Testis (tissue), 5 donors: Measurements from ENCODE around the gene MRPS24. TPM values are rescaled to one million over a fixed set of nuclear protein-coding genes. Genes with fewer than 3 reads are reported as not detected.
A peak's percentile ranks its signal among the peaks of the same experiment; 100 is the strongest.

Experiments
- DNase-seq: peaks from one replicate; pipeline ENCODE4 v3.0.0-alpha.2; 2019
- H3K27ac ChIP-seq, 2 donors: fragments of 200-600 bp; sonication (generic); one replicate each; pipeline ENCODE4 v1.5.1; 2019
- H3K27me3 ChIP-seq: fragments of 200-600 bp; sonication (generic); one replicate; pipeline ENCODE4 v1.5.1; 2019
- H3K36me3 ChIP-seq: fragments of 200-600 bp; sonication (generic); one replicate; pipeline ENCODE4 v1.5.1; 2017; ENCODE audit warnings: low read depth; ENCODE audit errors: missing control alignments
- H3K4me1 ChIP-seq: fragments of 200-600 bp; sonication (generic); one replicate; pipeline ENCODE4 v1.5.1; 2019
- H3K4me3 ChIP-seq, 2 donors: fragments of 200-600 bp; sonication (generic); one replicate each; pipeline ENCODE4 v1.5.1; 2017 to 2019
- H3K9me3 ChIP-seq: fragments of 200-600 bp; sonication (generic); one replicate; pipeline ENCODE4 v1.5.1; 2017
- POLR2A ChIP-seq: fragments of 450-650 bp; IDR thresholded peaks from one replicate; pipeline ENCODE4 v1.6.1; 2017; ENCODE audit warnings: antibody characterized with exemption, mild to moderate bottlenecking, moderate library complexity
- WGBS, 2 donors: methylation state at CpG; one replicate each; pipeline ENCODE4 v1.1.5; 2018; 5-methylcytosine and 5-hydroxymethylcytosine counted together
- intact Hi-C: fragments of 100-400 bp; cut with DNase I; formaldehyde crosslinking; loops from one replicate; pipeline ENCODE4 v1.15.1; 2023; ENCODE audit warnings: low total_unique reads
- long read RNA-seq, 2 donors: transcript quantifications; one replicate each; lab custom pipeline, GENCODE V29; 2026
- polyA plus RNA-seq: library from polyadenylated mRNA; stranded (reverse); fragments of 350-450 nt; fragmentation: Illumina TruSeq; extraction: RNeasy Lipid Tissue Mini Kit (QIAGEN cat#74804); gene quantifications from one replicate; pipeline ENCODE4 v1.2.3, GENCODE V29; 2014; ENCODE audit warnings: low read depth, low replicate concordance; ENCODE audit not compliant: insufficient read depth
- total RNA-seq, 2 donors: library from RNA; depleted of rRNA; stranded (reverse); fragments of >200 nt; gene quantifications; one replicate each; pipeline ENCODE4 v1.2.3, GENCODE V29; 2016
- TF ChIP-seq, protein P1 (sequence below), 3 experiments: fragments of 450-650 bp in 2 of 3; fragments of 200-600 bp in 1 of 3; sonication (generic) in 1 of 3; IDR thresholded peaks; one replicate each; pipeline ENCODE4 v1.5.1; 2016 to 2019; ENCODE audit warnings: antibody characterized with exemption in 3 of 3, mild to moderate bottlenecking in 2 of 3, moderate library complexity in 1 of 3

MRPS24 gene
- 10 to 100 TPM; 71.1 to 80.8 TPM for total RNA-seq
- polyA plus RNA-seq: 115 TPM
- long read RNA-seq, donor 1, transcript MRPS24-205 (2 exons, 392 nt): minor isoform, 8 of 105 reads
- long read RNA-seq, donor 1, transcript MRPS24-203 (3 exons, 743 nt): minor isoform, 28 of 105 reads
- long read RNA-seq, donor 1, transcript MRPS24-201 (4 exons, 707 nt): major isoform, 69 of 105 reads
- long read RNA-seq, donor 1, partial matches to known transcripts: 0 of 105 reads
- long read RNA-seq, donor 1, other reads (novel, unspliced or antisense): 0 of 105 reads
- long read RNA-seq, donor 2, transcript MRPS24-201 (4 exons, 707 nt): major isoform, 72 of 103 reads
- long read RNA-seq, donor 2, transcript MRPS24-203 (3 exons, 743 nt): minor isoform, 11 of 103 reads
- long read RNA-seq, donor 2, transcript MRPS24-205 (2 exons, 392 nt): minor isoform, 5 of 103 reads
- long read RNA-seq, donor 2, partial matches to known transcripts: 14 of 103 reads
- long read RNA-seq, donor 2, other reads (novel, unspliced or antisense): 0 of 103 reads

DNA sequence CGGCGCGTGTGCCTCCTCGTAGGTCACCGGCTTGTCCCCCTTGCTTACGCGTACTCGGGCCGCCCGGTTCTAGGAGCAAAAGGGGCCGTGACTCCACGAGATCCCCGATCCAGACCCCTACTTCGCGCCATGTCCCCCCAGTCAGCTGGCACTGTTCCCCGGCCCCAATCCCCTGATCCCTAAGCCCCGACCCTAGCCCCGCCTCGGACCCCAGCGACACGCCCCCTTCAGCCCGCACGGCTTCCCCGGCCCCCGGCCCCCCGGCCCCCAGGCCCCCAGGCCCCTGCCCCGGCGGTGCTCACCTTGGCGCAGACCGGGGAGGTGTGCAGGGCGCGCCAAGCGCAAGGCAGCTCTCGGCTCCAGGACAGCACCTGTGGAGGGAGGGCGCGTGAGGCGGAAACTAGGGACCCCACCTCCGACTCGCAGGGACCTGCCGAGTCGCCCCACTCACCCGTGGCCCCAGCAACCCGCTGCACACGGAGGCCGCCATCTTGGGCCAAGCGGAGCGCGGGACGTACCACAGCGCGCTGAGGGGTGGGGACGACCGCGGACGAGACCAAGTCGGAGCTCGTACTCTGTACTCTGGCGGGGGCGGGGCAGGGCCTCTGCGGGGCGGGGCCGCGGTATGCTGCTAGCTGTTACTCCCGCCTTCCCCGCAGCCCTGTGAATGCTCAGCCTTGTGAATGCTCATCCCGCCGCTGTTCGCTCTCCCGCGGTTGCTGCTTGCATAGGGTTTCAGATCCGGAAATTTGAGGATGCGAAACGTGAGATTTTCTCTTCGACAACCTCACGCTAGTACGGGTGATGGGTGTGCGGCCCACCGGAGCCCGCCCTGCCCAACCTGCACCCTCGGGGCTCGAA lies at the start of gene MRPS24:
Gene MRPS24 (minus strand): TSS at position 512 of the 861 bp plus-strand sequence. CDS start 22 bp downstream, at position 490.
- Histone ChIP-seq H3K27ac (peak within 1 kb of the TSS; percentile 77 to 85), H3K9me3 (no peaks in the 10 kb centered on the region), H3K4me1 (peaks cover 10% of the 10 kb centered on the region), H3K4me3 (peak within 1 kb of the TSS; percentile 81 to 84), H3K27me3 (no peaks in the 10 kb centered on the region), H3K36me3 (no peaks in the 10 kb centered on the region)
- peak; percentile 97 for DNase-seq
- WGBS, 2 donors: 0 to 1% methylated on average over 29 to 77 of the region's 81 CpGs
- intact Hi-C loops: no loop called here
- no peak for TF ChIP-seq POLR2A
- TF ChIP-seq, protein P1, sequence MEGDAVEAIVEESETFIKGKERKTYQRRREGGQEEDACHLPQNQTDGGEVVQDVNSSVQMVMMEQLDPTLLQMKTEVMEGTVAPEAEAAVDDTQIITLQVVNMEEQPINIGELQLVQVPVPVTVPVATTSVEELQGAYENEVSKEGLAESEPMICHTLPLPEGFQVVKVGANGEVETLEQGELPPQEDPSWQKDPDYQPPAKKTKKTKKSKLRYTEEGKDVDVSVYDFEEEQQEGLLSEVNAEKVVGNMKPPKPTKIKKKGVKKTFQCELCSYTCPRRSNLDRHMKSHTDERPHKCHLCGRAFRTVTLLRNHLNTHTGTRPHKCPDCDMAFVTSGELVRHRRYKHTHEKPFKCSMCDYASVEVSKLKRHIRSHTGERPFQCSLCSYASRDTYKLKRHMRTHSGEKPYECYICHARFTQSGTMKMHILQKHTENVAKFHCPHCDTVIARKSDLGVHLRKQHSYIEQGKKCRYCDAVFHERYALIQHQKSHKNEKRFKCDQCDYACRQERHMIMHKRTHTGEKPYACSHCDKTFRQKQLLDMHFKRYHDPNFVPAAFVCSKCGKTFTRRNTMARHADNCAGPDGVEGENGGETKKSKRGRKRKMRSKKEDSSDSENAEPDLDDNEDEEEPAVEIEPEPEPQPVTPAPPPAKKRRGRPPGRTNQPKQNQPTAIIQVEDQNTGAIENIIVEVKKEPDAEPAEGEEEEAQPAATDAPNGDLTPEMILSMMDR (IDR thresholded peaks at IDR 0.05): no peak

DNA sequence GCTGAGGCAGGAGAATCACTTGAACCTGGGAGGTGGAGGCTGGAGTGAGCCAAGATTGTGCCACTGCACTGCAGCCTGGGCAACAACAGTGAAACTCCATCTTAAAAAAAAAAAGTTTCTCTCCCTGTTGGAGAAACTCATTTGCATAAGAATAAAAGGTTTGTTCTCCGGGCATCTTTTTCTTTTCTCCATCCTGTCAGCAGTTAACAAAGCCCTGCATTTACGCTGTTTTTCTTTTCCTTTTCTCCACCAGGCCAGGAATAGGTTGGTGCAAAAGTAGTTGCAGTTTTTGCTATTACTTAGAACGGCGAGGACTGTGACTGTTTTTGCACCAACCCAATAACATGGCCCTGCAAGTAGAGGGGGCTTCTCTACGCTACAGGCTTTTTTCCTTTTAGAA lies 46.6 kb upstream of the MRPS24 start:
- Histone ChIP-seq H3K27ac (no peak overlapping the region), H3K4me3 (no peak overlapping the region), H3K9me3 (no peaks in the 10 kb centered on the region), H3K4me1 (no peaks in the 10 kb centered on the region), H3K27me3 (no peaks in the 10 kb centered on the region), H3K36me3 (no peaks in the 10 kb centered on the region)
- TF ChIP-seq, protein P1 (IDR thresholded peaks at IDR 0.05): no peak
- TF ChIP-seq POLR2A: no peak
- WGBS, 2 donors: 91 to 94% methylated on average over 5 of the region's 5 CpGs
- intact Hi-C loops: no loop called here
- no peak for DNase-seq

DNA sequence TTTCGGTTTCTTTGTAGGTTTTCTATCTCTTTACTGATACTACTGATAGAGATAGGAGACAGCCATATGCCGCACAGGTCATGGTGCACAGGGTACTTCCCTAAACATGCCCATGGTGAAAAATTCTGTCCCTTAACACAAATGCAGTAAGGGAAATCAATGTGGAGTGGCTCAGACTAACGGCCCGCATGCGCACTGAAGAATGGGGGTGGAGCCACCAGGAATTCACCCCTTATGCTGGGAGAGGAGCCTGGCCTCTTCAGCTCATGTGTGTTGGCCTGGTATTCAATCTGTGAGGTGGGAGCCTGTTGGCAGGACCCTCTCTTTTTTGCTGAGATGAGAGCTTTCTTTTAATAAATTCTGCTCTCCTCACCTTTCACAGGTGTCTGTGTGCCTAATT lies 45.5 kb upstream of the MRPS24 start:
- Histone ChIP-seq H3K9me3 (no peaks in the 10 kb centered on the region), H3K36me3 (no peaks in the 10 kb centered on the region), H3K27me3 (no peaks in the 10 kb centered on the region), H3K4me1 (no peaks in the 10 kb centered on the region), H3K27ac (no peak overlapping the region), H3K4me3 (no peak overlapping the region)
- 83 to 90% methylated on average over 5 of the region's 5 CpGs for WGBS, 2 donors
- intact Hi-C loops: no loop called here
- no peak for DNase-seq
- TF ChIP-seq POLR2A: no peak
- TF ChIP-seq, protein P1 (IDR thresholded peaks at IDR 0.05): no peak

DNA sequence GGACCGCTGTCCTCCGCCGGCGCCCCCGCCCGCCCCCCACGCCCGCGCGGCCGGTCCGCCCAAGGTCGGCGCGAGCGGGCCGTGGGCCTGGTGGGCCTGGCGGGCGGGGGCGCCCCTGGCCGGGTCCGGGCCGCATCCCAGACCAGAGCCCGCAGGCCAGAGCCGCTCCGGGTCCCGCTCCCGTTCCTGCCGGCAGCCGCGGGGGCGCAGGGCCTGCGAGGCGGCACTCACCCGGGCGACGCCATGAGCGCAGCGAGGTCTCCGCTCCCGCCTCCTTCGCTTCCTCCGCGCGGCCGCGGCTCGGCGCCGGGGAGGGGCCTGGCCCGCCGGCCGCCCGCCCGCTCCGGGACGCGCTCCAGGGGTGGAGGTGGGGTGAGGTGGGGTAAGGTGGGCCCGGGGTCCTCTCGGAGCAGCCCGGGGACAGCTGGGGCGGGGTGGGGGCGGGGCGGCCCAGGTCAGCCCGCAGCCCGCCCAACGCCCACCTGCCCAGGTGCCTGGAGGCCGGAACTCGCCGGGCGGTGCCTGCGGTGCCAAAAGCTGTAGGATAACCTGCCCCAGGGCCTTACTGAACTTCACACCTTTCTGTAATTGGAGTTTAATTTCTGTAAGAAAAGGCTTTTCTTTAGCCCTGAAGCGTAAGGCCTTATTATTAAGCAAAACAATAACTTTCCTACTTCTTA lies 37.2 kb upstream of the MRPS24 start, which contains the start of gene URGCP:
Gene URGCP (minus strand): TSS at position 266 of the 680 bp plus-strand sequence. CDS start 21 bp downstream, at position 245.
- intact Hi-C loops: no loop called here

More for the DNA sequence above, 37.2 kb upstream of the MRPS24 start, which contains the start of gene URGCP:
- Histone ChIP-seq H3K27ac (peak within 1 kb of the TSS; percentile 82 to 87), H3K36me3 (no peaks in the 10 kb centered on the region), H3K9me3 (no peaks in the 10 kb centered on the region), H3K4me1 (peaks cover 13% of the 10 kb centered on the region), H3K27me3 (no peaks in the 10 kb centered on the region), H3K4me3 (peak within 1 kb of the TSS; percentile 75 to 77)
- DNase-seq: peak; percentile 39
- no peak for TF ChIP-seq POLR2A
- TF ChIP-seq, protein P1 (IDR thresholded peaks at IDR 0.05): no peak
- WGBS, 2 donors: 1% methylated on average over 5 to 39 of the region's 73 CpGs
